ENCODE data around the gene HPCAL4. TPM values are rescaled to one million over a fixed set of nuclear protein-coding genes. Genes with fewer than 3 reads are reported as not detected.

HPCAL4 gene
- total and polyA plus RNA-seq, 2 experiments from 2014 or later: 0.08 to 1.2 TPM

GRCh38 chr1:39631361-39632322 is 59.6 kb downstream of the HPCAL4 start:
- H3K36me3 Mint-ChIP-seq (ENCODE audit: low read depth): no peaks in the 10 kb centered on the region; the same call in 2 of the 3 replicates
- H3K79me2 ChIP-seq (replicated peaks; ENCODE audit: insufficient read depth): no peaks in the 10 kb centered on the region
- no peak overlapping the region; the same call in 2 of the 3 replicates for H3K4me3 Mint-ChIP-seq
- H3F3A ChIP-seq (replicated peaks; ENCODE audit: low read depth): 0 out of 2 replicates have a peak, but pooled peaks cover 2% of the 10 kb centered on the region
- no peak overlapping the region for H2AFZ ChIP-seq
- H4K20me1 ChIP-seq (replicated peaks; ENCODE audit: insufficient read depth): peaks cover 3% of the 10 kb centered on the region; the same call in 1 of the 2 replicates
- H3K4me1 ChIP-seq (ENCODE audit: insufficient read depth): peaks cover 22% of the 10 kb centered on the region
- DNase-seq (ENCODE audit: low spot score) (no peak), ATAC-seq (no peak)
- no peak for TF ChIP-seq NANOG (IDR thresholded peaks at IDR 0.05; ENCODE audit: borderline replicate concordance)
- no peaks in the 10 kb centered on the region for H3K36me3 ChIP-seq (ENCODE audit: insufficient read depth)
- H3K27me3 Mint-ChIP-seq (ENCODE audit: insufficient read depth, low read depth, poor library complexity): peaks cover 26% of the 10 kb centered on the region
- H3K4me1 Mint-ChIP-seq: peaks cover 25% of the 10 kb centered on the region
- peaks cover 47% of the 10 kb centered on the region for H3K27me3 ChIP-seq (ENCODE audit: insufficient read depth)
- H3K9me2 ChIP-seq (ENCODE audit: insufficient read depth): no peaks in the 10 kb centered on the region
- H3K27ac Mint-ChIP-seq: no peak overlapping the region
- no peak overlapping the region for H3K4me2 ChIP-seq
- no peak overlapping the region; the same call in 1 of the 2 replicates for H3K4me3 ChIP-seq
- H3K27ac ChIP-seq (ENCODE audit: low read depth): no peak overlapping the region
- no peaks in the 10 kb centered on the region for H3K9me3 Mint-ChIP-seq

DNA sequence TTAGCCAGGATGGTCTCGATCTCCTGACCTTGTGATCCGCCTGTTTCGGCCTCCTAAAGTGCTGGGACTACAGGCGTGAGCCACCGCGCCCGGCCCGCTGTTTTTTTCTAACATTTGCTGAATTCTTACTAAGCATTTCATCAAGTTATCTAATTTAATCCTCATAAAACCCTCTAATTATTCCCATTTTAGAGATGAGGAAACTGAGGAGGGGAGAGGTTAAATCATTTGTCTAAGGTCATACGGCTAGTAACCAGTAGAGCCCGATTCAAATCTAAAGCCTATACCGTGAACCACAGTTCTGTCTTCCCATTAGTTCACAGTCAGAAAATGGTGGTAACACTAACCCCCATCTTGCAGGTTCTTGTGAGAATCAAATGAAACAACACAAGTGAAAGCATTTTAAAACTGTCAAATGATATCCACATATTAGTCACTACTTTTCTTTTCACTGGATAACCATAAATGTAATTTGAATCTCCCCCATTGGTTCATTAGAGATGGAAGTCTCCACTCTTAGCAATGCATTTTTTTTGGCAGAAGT is 62.4 kb downstream of the HPCAL4 start:
- peaks cover 8% of the 10 kb centered on the region for H3K4me1 ChIP-seq (ENCODE audit: insufficient read depth)
- Mint-ChIP-seq H3K27ac (no peak overlapping the region), H3K9me3 (no peaks in the 10 kb centered on the region), H3K27me3 (ENCODE audit: insufficient read depth, low read depth, poor library complexity) (peaks cover 14% of the 10 kb centered on the region), H3K36me3 (ENCODE audit: low read depth) (no peaks in the 10 kb centered on the region; the same call in 2 of the 3 replicates), H3K4me3 (no peak overlapping the region), H3K4me1 (peaks cover 7% of the 10 kb centered on the region)
- H3K9me2 ChIP-seq (ENCODE audit: insufficient read depth): no peaks in the 10 kb centered on the region
- no peaks in the 10 kb centered on the region for H3K79me2 ChIP-seq (replicated peaks; ENCODE audit: insufficient read depth)
- no peak overlapping the region for H2AFZ ChIP-seq
- DNase-seq (ENCODE audit: low spot score) (no peak), ATAC-seq (no peak)
- no peak overlapping the region for H3K27ac ChIP-seq (ENCODE audit: low read depth)
- 0 out of 2 replicates have a peak, but pooled peaks cover 2% of the 10 kb centered on the region for H3F3A ChIP-seq (replicated peaks; ENCODE audit: low read depth)
- H3K4me3 ChIP-seq: no peak overlapping the region
- H3K36me3 ChIP-seq (ENCODE audit: insufficient read depth): no peaks in the 10 kb centered on the region
- TF ChIP-seq EZH2 (IDR thresholded peaks at IDR 0.05; ENCODE audit: low read depth, unreplicated experiment) (no peak), ZNF462 (CRISPR knock-in tag; IDR thresholded peaks at IDR 0.05) (no peak), NANOG (IDR thresholded peaks at IDR 0.05; ENCODE audit: borderline replicate concordance) (no peak), ZNF114 (CRISPR knock-in tag; IDR thresholded peaks at IDR 0.05) (no peak), ZNF331 (CRISPR knock-in tag; IDR thresholded peaks at IDR 0.05; ENCODE audit: low read depth) (no peak)
- TF ChIP-seq, protein P1, sequence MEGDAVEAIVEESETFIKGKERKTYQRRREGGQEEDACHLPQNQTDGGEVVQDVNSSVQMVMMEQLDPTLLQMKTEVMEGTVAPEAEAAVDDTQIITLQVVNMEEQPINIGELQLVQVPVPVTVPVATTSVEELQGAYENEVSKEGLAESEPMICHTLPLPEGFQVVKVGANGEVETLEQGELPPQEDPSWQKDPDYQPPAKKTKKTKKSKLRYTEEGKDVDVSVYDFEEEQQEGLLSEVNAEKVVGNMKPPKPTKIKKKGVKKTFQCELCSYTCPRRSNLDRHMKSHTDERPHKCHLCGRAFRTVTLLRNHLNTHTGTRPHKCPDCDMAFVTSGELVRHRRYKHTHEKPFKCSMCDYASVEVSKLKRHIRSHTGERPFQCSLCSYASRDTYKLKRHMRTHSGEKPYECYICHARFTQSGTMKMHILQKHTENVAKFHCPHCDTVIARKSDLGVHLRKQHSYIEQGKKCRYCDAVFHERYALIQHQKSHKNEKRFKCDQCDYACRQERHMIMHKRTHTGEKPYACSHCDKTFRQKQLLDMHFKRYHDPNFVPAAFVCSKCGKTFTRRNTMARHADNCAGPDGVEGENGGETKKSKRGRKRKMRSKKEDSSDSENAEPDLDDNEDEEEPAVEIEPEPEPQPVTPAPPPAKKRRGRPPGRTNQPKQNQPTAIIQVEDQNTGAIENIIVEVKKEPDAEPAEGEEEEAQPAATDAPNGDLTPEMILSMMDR (conservative IDR thresholded peaks at IDR 0.05; ENCODE audit: low read depth in 2 of 2): no peak
- H3K27me3 ChIP-seq (ENCODE audit: insufficient read depth): peaks cover 27% of the 10 kb centered on the region
- peaks cover 3% of the 10 kb centered on the region; the same call in 1 of the 2 replicates for H4K20me1 ChIP-seq (replicated peaks; ENCODE audit: insufficient read depth)
- H3K4me2 ChIP-seq: no peak overlapping the region

Measured in GM23338 (cell line).